Measurements from ENCODE around the gene PDZD4.

Gene PDZD4, protein sequence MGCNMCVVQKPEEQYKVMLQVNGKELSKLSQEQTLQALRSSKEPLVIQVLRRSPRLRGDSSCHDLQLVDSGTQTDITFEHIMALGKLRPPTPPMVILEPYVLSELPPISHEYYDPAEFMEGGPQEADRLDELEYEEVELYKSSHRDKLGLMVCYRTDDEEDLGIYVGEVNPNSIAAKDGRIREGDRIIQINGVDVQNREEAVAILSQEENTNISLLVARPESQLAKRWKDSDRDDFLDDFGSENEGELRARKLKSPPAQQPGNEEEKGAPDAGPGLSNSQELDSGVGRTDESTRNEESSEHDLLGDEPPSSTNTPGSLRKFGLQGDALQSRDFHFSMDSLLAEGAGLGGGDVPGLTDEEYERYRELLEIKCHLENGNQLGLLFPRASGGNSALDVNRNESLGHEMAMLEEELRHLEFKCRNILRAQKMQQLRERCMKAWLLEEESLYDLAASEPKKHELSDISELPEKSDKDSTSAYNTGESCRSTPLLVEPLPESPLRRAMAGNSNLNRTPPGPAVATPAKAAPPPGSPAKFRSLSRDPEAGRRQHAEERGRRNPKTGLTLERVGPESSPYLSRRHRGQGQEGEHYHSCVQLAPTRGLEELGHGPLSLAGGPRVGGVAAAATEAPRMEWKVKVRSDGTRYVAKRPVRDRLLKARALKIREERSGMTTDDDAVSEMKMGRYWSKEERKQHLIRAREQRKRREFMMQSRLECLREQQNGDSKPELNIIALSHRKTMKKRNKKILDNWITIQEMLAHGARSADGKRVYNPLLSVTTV

GRCh38 chrX:153829799-153830639, at the start of gene PDZD4:
Gene PDZD4 (minus strand): TSS chrX:153830544. CDS start chrX:153830298, 246 bp downstream.
- no peak within 1 kb of the TSS for H3K27ac ChIP-seq
- in situ Hi-C loops (cut with HindIII; ENCODE audit: low pct_ligation_motif_present, low sequenced_read_pairs): no loop called here
- TF ChIP-seq, protein P1, sequence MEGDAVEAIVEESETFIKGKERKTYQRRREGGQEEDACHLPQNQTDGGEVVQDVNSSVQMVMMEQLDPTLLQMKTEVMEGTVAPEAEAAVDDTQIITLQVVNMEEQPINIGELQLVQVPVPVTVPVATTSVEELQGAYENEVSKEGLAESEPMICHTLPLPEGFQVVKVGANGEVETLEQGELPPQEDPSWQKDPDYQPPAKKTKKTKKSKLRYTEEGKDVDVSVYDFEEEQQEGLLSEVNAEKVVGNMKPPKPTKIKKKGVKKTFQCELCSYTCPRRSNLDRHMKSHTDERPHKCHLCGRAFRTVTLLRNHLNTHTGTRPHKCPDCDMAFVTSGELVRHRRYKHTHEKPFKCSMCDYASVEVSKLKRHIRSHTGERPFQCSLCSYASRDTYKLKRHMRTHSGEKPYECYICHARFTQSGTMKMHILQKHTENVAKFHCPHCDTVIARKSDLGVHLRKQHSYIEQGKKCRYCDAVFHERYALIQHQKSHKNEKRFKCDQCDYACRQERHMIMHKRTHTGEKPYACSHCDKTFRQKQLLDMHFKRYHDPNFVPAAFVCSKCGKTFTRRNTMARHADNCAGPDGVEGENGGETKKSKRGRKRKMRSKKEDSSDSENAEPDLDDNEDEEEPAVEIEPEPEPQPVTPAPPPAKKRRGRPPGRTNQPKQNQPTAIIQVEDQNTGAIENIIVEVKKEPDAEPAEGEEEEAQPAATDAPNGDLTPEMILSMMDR (IDR thresholded peaks at IDR 0.05; ENCODE audit: low read depth, low read length, missing control alignments): no peak
- H3K27me3 ChIP-seq (replicated peaks): peaks cover 22% of the 10 kb centered on the region
- H3K36me3 ChIP-seq (replicated peaks): no peaks in the 10 kb centered on the region
- H3K4me3 ChIP-seq (ENCODE audit: low read depth, low read length): no peak within 1 kb of the TSS
- no peak for DNase-seq

GRCh38 chrX:153879741-153880439, 49.5 kb upstream of the PDZD4 start:
- H3K36me3 ChIP-seq (replicated peaks): no peaks in the 10 kb centered on the region
- TF ChIP-seq, protein P1 (IDR thresholded peaks at IDR 0.05; ENCODE audit: low read depth, low read length, missing control alignments): no peak
- H3K27me3 ChIP-seq (replicated peaks): peaks cover 2% of the 10 kb centered on the region
- H3K4me3 ChIP-seq (ENCODE audit: low read depth, low read length): no peak overlapping the region
- in situ Hi-C loops (cut with HindIII; ENCODE audit: low pct_ligation_motif_present, low sequenced_read_pairs): no loop called here
- H3K27ac ChIP-seq: no peak overlapping the region
- no peak for DNase-seq

- in situ Hi-C loops (cut with HindIII; ENCODE audit: low pct_ligation_motif_present, low sequenced_read_pairs): no loop called here
- H3K4me3 ChIP-seq (ENCODE audit: low read depth, low read length): no peak overlapping the region
- H3K27me3 ChIP-seq (replicated peaks): peaks cover 3% of the 10 kb centered on the region
- no peak overlapping the region for H3K27ac ChIP-seq
- H3K36me3 ChIP-seq (replicated peaks): no peaks in the 10 kb centered on the region
- TF ChIP-seq, protein P1 (IDR thresholded peaks at IDR 0.05; ENCODE audit: low read depth, low read length, missing control alignments): no peak
- DNase-seq: no peak
Observed at GRCh38 chrX:153878969-153879653, 48.8 kb upstream of the PDZD4 start.

DNA sequence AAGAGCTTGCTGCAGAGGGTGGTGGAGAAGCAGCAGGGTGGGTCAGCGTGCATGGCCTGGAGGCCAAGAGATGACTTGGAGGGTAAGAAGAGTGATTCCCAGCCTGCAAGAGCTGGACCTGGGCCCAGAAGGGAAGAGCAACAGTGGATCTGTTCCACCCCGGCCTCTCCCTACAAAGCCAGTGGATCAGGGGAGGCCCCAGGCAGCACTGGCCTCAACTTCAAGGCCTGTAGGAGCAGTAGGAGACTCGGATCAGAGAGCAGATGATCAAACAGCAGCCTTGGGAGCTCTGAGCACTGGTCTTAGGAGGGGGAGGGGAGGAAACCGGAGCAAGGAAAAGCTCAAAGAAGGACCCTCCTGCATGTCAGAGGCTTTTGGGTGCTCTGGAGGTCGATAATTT, 48.0 kb upstream of the PDZD4 start:
- in situ Hi-C loops (cut with HindIII; ENCODE audit: low pct_ligation_motif_present, low sequenced_read_pairs): no loop called here
- peaks cover 3% of the 10 kb centered on the region for H3K27me3 ChIP-seq (replicated peaks)
- H3K4me3 ChIP-seq (ENCODE audit: low read depth, low read length): no peak overlapping the region
- H3K36me3 ChIP-seq (replicated peaks): no peaks in the 10 kb centered on the region
- no peak for DNase-seq
- TF ChIP-seq, protein P1 (IDR thresholded peaks at IDR 0.05; ENCODE audit: low read depth, low read length, missing control alignments): no peak
- no peak overlapping the region for H3K27ac ChIP-seq

Measured in brain microvascular endothelial cell (primary cell).